ENCODE data around the gene RETREG1. TPM values are rescaled to one million over a fixed set of nuclear protein-coding genes. Genes with fewer than 3 reads are reported as not detected.

RETREG1 gene
- total and polyA plus RNA-seq, 2 experiments from 2014 or later = 2.3 to 3.6 TPM

GRCh38 chr5:16518606-16519005, 98.2 kb downstream of the RETREG1 start:
- Mint-ChIP-seq H3K4me1 (no peaks in the 10 kb centered on the region; the same call in 2 of the 3 replicates), H3K9me3 (no peaks in the 10 kb centered on the region), H3K36me3 (ENCODE audit: low read depth) (no peaks in the 10 kb centered on the region), H3K4me3 (no peak overlapping the region), H3K27me3 (ENCODE audit: insufficient read depth, low read depth, poor library complexity) (peaks cover 3% of the 10 kb centered on the region), H3K27ac (no peak overlapping the region)
- H3K27me3 ChIP-seq (ENCODE audit: insufficient read depth) = no peaks in the 10 kb centered on the region
- no peaks in the 10 kb centered on the region for H3K4me1 ChIP-seq (ENCODE audit: insufficient read depth)
- DNase-seq (ENCODE audit: low spot score) (no peak), ATAC-seq (no peak)
- no peaks in the 10 kb centered on the region for H3K36me3 ChIP-seq (ENCODE audit: insufficient read depth)
- no peaks in the 10 kb centered on the region for H3K79me2 ChIP-seq (replicated peaks; ENCODE audit: insufficient read depth)
- no peaks in the 10 kb centered on the region for H3K9me2 ChIP-seq (ENCODE audit: insufficient read depth)
- H4K20me1 ChIP-seq (replicated peaks; ENCODE audit: insufficient read depth) = no peaks in the 10 kb centered on the region
- no peak overlapping the region for H3K4me2 ChIP-seq
- H3F3A ChIP-seq (replicated peaks; ENCODE audit: low read depth) = no peaks in the 10 kb centered on the region
- H2AFZ ChIP-seq = no peak overlapping the region
- H3K27ac ChIP-seq (ENCODE audit: low read depth) = no peak overlapping the region
- TF ChIP-seq ZNF114 (CRISPR knock-in tag; IDR thresholded peaks at IDR 0.05) = no peak
- TF ChIP-seq POLR2AphosphoS5 (IDR thresholded peaks at IDR 0.05; ENCODE audit: low read depth) = no peak
- no peak for TF ChIP-seq EZH2phosphoT487 (IDR thresholded peaks at IDR 0.05; ENCODE audit: unreplicated experiment)
- TF ChIP-seq ZNF462 (CRISPR knock-in tag; IDR thresholded peaks at IDR 0.05) = no peak
- TF ChIP-seq JUNB (IDR thresholded peaks at IDR 0.05; ENCODE audit: unreplicated experiment) = no peak
- TF ChIP-seq EZH2 (IDR thresholded peaks at IDR 0.05; ENCODE audit: low read depth, unreplicated experiment) = no peak
- no peak for TF ChIP-seq ETS1 (IDR thresholded peaks at IDR 0.05)
- no peak for TF ChIP-seq STAT1 (IDR thresholded peaks at IDR 0.05; ENCODE audit: unreplicated experiment)
- TF ChIP-seq CTCF (conservative IDR thresholded peaks at IDR 0.05; ENCODE audit: low read depth in 2 of 2) = no peak
- TF ChIP-seq ZNF331 (CRISPR knock-in tag; IDR thresholded peaks at IDR 0.05; ENCODE audit: low read depth) = no peak
- no peak for TF ChIP-seq REST (IDR thresholded peaks at IDR 0.05; ENCODE audit: unreplicated experiment)
- TF ChIP-seq NANOG (IDR thresholded peaks at IDR 0.05; ENCODE audit: borderline replicate concordance) = no peak
- TF ChIP-seq CREB1 (CRISPR knock-in tag; IDR thresholded peaks at IDR 0.05; ENCODE audit: low read depth) = no peak
- no peak overlapping the region for H3K4me3 ChIP-seq

Data from GM23338 (cell line).